GM12873 (cell line): ENCODE measurements around the gene LMNB1.
A peak's percentile ranks its signal among the peaks of the same experiment; 100 is the strongest.

Experiments
- TF ChIP-seq, protein P1 (sequence below): IDR thresholded peaks from 2 replicates; pipeline ENCODE4 v1.5.1; 2012; ENCODE audit warnings: low read depth, mild to moderate bottlenecking, moderate library complexity, low read length, control low read depth; ENCODE audit not compliant: insufficient read depth; ENCODE audit errors: missing control alignments

LMNB1 gene

GRCh38 chr5:126794157-126794828, 17.4 kb downstream of the LMNB1 start:
- TF ChIP-seq, protein P1, sequence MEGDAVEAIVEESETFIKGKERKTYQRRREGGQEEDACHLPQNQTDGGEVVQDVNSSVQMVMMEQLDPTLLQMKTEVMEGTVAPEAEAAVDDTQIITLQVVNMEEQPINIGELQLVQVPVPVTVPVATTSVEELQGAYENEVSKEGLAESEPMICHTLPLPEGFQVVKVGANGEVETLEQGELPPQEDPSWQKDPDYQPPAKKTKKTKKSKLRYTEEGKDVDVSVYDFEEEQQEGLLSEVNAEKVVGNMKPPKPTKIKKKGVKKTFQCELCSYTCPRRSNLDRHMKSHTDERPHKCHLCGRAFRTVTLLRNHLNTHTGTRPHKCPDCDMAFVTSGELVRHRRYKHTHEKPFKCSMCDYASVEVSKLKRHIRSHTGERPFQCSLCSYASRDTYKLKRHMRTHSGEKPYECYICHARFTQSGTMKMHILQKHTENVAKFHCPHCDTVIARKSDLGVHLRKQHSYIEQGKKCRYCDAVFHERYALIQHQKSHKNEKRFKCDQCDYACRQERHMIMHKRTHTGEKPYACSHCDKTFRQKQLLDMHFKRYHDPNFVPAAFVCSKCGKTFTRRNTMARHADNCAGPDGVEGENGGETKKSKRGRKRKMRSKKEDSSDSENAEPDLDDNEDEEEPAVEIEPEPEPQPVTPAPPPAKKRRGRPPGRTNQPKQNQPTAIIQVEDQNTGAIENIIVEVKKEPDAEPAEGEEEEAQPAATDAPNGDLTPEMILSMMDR = no peak

- TF ChIP-seq, protein P1 = no peak
Observed at GRCh38 chr5:126799780-126800179, 22.8 kb downstream of the LMNB1 start.

GRCh38 chr5:126801174-126801991, 24.4 kb downstream of the LMNB1 start:
- TF ChIP-seq, protein P1 = no peak

DNA sequence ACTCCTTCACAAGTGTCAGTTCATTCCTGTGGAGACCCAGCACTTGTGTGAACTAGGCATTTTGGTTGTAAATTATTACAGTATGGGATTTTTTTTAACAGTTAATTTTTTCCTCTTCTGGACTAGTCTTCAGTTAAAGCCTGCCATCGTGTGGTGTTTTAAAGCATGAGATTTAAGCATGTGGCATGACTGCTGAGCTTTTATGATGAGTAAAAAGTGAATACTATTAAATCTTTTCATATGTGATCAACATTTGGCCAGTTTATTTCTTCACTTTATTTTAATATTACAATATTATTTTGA, 25.0 kb downstream of the LMNB1 start:
- TF ChIP-seq, protein P1 = peak; percentile 22

GRCh38 chr5:126805063-126805462, 28.1 kb downstream of the LMNB1 start:
- TF ChIP-seq, protein P1 = no peak

GRCh38 chr5:126808521-126808988, 31.6 kb downstream of the LMNB1 start:
- TF ChIP-seq, protein P1 = peak; percentile 54

DNA sequence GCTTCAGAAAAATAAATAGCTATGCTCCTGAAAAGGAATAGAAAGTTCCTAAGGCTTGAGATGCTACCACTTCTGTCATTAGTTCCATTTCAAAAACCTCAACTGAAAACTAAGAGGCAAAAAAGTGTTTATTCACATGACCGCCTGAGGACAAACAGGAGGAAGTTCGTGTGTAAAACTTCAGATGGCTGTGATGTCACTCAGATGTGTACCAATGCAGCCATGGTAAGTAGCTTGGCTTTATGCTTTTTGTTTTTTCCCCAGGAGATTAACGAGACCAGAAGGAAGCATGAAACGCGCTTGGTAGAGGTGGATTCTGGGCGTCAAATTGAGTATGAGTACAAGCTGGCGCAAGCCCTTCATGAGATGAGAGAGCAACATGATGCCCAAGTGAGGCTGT, 33.0 kb downstream of the LMNB1 start:
- TF ChIP-seq, protein P1 = no peak
